Mucosa of stomach (tissue), 1 donor: ENCODE data around the gene SLC27A4.

Experiments used
- H3K27me3 ChIP-seq: one replicate; pipeline ENCODE4 v1.7.0; 2013; ENCODE audit warnings: mild to moderate bottlenecking, low read length; ENCODE audit not compliant: control insufficient read depth, insufficient read depth
- H3K36me3 ChIP-seq: one replicate; pipeline ENCODE4 v1.7.0; 2013; ENCODE audit warnings: low read length; ENCODE audit not compliant: control insufficient read depth, insufficient read depth
- H3K4me1 ChIP-seq: one replicate; pipeline ENCODE4 v1.7.0; 2013; ENCODE audit warnings: mild to moderate bottlenecking, low read length; ENCODE audit not compliant: control insufficient read depth, insufficient read depth
- H3K4me3 ChIP-seq: one replicate; pipeline ENCODE4 v1.7.0; 2013; ENCODE audit warnings: low read length
- H3K9ac ChIP-seq: one replicate; pipeline ENCODE4 v1.7.0; 2013; ENCODE audit warnings: mild to moderate bottlenecking, low read length, moderate library complexity
- H3K9me3 ChIP-seq: one replicate; pipeline ENCODE4 v1.7.0; 2013; ENCODE audit warnings: mild to moderate bottlenecking, low read length, moderate library complexity; ENCODE audit not compliant: control insufficient read depth
- donor health status: Pancreatic carcinoma.

Gene SLC27A4

DNA sequence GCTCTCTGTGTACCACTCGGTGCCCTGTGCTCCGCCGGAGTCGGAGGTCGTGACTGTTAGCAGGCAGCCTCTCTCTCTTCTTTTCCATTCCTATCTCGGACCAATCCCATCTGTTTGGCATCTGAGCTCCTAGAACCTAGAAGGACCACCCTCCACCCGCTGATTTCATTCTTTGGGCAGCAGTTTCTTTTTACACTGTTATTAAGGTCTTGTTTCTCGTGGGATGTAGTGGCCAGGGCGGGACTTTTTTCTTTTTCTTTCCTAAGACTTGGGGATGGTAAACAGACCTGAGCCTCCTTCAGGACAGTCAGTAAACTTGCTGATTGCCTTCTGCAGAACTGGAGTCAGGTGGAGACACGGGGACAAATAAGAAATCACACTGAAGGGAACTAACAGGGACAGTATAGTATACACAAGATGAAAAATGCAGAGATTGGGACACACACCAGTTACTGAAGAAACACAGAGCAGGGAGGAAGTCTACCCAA lies 31.3 kb downstream of the SLC27A4 start:
- Histone ChIP-seq H3K36me3 (no peaks in the 10 kb centered on the region), H3K9ac (peak overlapping the region; percentile 92), H3K27me3 (no peaks in the 10 kb centered on the region), H3K9me3 (no peaks in the 10 kb centered on the region), H3K4me3 (peak overlapping the region; percentile 63), H3K4me1 (peaks cover 18% of the 10 kb centered on the region)

DNA sequence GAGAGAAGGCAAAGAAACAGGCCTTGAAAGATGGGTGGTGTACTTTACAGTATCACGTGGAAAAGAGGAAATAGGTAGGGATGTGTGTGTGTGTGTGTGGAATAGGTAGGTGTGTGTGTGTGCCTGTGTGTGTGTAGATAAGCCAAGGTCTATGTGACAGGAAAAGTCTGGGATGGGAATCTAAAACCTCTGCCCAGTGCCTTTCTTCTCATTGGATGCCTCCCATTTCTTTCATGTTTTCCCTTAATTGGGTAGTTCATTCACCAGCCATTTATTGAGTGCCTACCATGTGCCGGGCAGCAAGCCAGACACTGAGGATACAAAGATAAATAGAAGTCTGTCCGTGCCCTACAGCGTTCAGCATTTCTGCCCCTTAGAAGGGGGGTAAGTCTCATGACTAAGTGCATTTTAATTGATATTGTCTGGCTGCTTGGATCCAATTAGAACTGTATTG lies 31.9 kb downstream of the SLC27A4 start:
- H3K4me1 ChIP-seq = peaks cover 18% of the 10 kb centered on the region
- no peaks in the 10 kb centered on the region for H3K36me3 ChIP-seq
- peak overlapping the region; percentile 92 for H3K9ac ChIP-seq
- H3K27me3 ChIP-seq = no peaks in the 10 kb centered on the region
- peak overlapping the region; percentile 63 for H3K4me3 ChIP-seq
- no peaks in the 10 kb centered on the region for H3K9me3 ChIP-seq

DNA sequence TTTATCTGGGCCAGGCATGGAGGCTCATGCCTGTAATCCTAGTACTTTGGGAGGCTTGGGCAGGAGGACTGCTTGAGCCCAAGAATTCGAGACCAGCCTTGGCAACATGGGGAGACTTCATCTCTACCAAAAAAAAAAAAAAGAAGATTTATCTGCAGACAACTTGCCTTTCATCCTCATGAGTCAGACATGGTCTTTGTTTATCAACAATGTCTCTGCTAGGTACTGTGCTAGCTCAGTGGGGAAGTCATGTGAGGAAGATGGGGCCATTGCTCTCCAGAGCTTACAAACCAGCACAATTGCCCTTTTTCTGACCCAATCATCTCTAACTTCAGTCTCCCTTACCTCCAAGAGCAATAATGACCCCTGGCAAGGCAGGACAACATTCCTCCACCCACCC lies 32.5 kb downstream of the SLC27A4 start:
- Histone ChIP-seq H3K36me3 (no peaks in the 10 kb centered on the region), H3K4me1 (peaks cover 18% of the 10 kb centered on the region), H3K9me3 (no peaks in the 10 kb centered on the region), H3K9ac (no peak overlapping the region), H3K4me3 (no peak overlapping the region), H3K27me3 (no peaks in the 10 kb centered on the region)

DNA sequence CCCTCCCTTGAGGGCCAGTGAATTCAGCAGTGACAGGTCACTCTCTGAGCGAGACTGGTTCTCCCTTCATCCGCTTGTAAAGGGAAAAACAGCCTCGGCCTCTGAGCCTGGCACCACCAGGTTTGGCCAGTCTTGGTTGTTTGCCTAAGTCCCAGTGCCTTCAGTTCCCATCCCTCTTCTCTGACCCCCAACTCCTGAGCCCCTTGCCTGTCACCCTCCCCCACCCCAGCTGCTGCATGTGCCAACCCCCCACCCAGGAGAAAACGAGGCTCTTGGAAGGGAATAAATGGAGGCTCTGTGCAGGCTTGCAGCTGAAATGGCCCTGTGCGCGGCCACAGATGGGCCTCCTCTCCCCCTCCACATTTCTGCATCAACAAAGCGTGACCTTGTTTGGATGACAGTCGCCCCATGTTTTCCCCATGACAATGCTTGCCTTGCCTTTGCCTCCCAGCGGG lies 33.9 kb downstream of the SLC27A4 start:
- no peak overlapping the region for H3K4me3 ChIP-seq
- no peaks in the 10 kb centered on the region for H3K9me3 ChIP-seq
- H3K27me3 ChIP-seq = no peaks in the 10 kb centered on the region
- no peaks in the 10 kb centered on the region for H3K36me3 ChIP-seq
- peaks cover 18% of the 10 kb centered on the region for H3K4me1 ChIP-seq
- H3K9ac ChIP-seq = no peak overlapping the region

DNA sequence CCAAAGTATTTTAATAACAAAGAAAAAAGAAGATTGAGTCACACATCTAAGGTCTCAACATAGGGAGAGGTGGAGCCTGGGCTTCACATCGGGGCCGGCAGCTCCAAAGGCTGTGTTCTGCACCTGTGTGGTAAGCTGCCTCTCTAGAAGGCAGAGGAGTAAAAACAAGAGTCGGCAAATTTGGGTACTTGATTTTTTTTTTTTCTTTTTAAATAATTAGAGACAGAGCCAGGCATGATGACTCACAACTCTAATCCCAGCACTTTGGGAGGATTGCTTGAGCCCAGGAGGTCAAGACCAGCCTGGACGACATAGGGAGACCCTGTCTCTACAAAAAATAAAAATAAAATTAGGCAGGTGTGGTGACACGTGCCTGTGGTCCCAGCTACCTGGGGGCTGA lies 35.5 kb downstream of the SLC27A4 start:
- no peak overlapping the region for H3K4me3 ChIP-seq
- H3K9ac ChIP-seq = no peak overlapping the region
- no peaks in the 10 kb centered on the region for H3K36me3 ChIP-seq
- peaks cover 11% of the 10 kb centered on the region for H3K4me1 ChIP-seq
- H3K9me3 ChIP-seq = no peaks in the 10 kb centered on the region
- no peaks in the 10 kb centered on the region for H3K27me3 ChIP-seq

DNA sequence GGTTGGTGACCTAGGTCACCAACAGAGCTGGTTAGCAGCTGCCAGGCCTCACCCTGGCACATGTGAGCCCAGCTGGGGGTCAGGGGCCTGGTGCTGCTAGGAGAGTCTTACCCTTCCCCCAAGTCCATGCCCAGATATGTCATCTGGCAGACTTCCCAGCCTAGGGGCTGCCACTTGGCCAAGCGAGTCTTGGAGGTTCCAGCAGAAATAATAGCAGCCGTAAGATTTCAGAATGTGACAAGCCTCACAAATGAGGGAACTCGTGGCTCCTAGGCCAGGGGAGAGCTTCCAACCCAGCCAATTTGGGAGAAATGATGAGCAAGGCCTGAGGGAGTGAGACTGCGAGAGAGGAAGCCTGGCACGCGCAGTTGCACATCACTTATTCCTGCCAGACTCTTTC lies 41.9 kb downstream of the SLC27A4 start:
- no peak overlapping the region for H3K9ac ChIP-seq
- no peak overlapping the region for H3K4me3 ChIP-seq
- no peaks in the 10 kb centered on the region for H3K4me1 ChIP-seq
- H3K9me3 ChIP-seq = no peaks in the 10 kb centered on the region
- H3K27me3 ChIP-seq = no peaks in the 10 kb centered on the region
- H3K36me3 ChIP-seq = peaks cover 14% of the 10 kb centered on the region

DNA sequence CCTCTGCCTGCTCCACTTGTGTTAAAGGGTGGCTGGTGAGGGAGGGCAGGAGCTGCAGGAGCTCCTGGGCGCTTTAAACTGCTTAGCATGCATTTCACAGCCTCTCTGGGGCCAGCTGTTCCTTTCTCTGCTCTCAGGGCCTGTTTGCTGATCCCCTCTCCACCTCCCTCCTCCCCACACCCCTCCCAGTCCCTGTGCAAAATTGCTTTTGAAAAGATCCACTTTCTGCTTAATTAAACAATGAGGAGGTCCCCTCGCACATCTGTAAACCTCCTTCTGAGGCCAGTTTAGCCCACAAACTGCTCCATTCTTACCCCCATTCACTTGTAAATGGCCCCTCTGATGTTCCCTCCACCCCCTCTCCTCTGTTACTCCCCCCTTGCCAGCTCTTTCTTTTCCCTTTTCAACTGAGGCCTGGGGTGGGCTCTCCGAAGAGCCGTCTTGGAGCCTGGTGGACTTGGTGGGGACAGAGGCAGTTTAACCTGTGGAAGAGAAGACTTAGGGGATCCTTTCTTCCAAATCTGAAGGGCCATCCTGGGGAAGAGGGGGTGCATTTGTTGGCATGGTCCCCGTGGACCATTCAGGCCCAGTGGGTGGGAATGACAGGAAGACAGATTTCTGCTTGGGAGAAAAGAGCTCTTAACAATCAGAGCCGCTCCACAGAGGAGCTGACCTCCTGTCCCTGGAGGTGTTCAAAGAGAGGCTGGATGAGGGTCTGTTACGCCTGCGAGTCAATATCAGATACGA lies 42.9 kb downstream of the SLC27A4 start:
- no peaks in the 10 kb centered on the region for H3K27me3 ChIP-seq
- H3K4me1 ChIP-seq = no peaks in the 10 kb centered on the region
- H3K9ac ChIP-seq = no peak overlapping the region
- H3K9me3 ChIP-seq = no peaks in the 10 kb centered on the region
- H3K4me3 ChIP-seq = no peak overlapping the region
- peaks cover 20% of the 10 kb centered on the region for H3K36me3 ChIP-seq

DNA sequence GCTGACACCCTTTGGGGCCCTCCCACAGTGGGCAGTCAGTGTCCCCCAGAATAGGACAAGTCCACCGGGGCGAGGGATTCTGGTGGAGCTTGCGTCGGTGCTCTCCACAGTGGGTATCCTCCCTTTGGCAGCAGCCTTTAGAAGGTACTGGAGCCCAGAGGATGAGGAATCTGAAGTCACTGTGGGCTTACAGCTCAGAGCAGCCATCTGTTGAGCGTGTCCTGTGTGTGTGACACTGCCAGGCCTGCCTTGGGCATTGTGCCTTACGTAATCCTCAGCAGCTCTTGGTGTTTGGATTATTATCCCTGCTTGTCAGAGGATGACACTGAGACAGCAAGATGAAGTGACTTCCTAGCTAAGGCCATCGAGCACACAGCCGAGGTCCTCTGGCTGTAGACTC lies 43.5 kb downstream of the SLC27A4 start:
- H3K4me1 ChIP-seq = no peaks in the 10 kb centered on the region
- no peaks in the 10 kb centered on the region for H3K9me3 ChIP-seq
- H3K9ac ChIP-seq = no peak overlapping the region
- H3K4me3 ChIP-seq = no peak overlapping the region
- H3K36me3 ChIP-seq = peaks cover 20% of the 10 kb centered on the region
- no peaks in the 10 kb centered on the region for H3K27me3 ChIP-seq

DNA sequence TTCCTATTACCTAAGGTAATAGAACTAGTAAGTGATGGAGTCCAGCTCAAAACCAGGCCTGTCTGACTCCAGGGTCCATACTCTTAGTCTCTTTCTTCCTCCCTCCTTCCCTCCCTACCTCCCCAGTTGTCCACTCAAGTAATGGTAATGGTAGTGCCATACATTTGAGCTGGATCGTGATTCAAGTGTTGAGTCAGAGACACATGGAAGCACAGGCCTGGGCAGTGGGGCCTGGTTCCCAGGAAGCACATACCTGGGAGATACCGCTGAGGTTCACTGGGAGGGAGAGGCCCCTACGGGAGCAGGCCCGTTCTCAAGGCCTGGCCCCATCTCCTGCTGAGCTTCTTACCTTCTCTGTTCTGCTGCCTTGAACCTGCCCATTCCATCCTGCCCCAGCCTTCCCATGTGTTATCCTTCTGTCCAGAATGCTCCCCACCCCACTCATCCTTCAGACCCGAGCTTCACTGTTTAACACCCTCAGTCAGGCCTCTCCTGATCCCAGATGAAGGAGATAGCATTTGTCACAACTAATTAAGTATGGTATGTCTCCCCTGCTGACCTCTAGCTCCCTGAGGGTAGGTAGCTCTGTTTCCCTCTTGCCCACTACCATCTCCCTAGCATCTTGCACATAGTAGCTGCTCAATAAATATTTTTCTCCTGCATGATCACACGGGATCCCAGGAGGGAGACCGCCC lies 44.6 kb downstream of the SLC27A4 start:
- peaks cover 20% of the 10 kb centered on the region for H3K36me3 ChIP-seq
- H3K4me1 ChIP-seq = no peaks in the 10 kb centered on the region
- H3K9ac ChIP-seq = no peak overlapping the region
- H3K9me3 ChIP-seq = no peaks in the 10 kb centered on the region
- no peaks in the 10 kb centered on the region for H3K27me3 ChIP-seq
- H3K4me3 ChIP-seq = no peak overlapping the region

DNA sequence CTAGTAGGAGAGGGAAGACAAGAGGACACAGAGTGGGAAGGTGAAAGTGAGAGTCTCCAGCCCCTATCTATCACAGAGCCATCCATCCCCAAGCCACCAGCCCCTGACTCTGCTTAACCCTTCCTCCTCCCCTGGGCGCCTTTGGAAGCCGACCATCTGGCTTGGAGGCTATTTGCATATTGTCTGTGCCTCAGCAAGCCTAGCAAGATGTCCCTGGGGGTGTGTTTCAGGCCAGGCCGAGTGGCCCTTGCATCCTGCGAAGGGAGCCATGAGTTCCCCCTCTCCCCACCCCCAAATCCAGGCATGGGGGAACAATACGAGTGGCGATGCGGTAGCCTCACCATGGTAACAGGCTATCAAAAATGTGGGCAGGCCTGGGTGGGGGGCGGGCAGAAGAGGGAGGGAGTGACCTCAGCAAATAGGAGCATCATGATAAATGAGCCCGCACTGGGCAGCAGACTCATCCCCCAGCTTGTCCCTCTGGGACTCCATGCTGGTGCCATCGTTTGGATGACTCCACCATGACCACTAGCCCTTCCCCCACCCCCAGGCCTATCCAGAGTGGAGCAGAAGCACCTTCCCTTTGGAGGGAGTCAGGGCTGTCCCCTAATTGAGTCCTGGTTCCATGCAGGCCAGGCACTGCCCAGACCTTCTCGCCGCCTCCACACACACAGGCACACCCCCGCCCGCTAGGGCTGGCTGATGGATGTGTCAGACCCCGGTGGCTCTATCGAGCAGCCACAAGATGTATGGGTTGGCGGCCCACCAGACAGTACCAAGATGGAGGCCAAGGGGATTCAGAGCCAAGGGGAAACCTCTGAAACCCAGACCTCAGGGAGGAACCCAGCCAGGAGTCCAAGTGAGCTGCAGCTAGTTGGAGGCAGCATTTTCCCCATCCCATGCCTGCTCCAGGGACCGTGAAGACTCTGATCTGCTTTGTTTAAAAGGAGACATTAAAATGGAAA lies 45.5 kb downstream of the SLC27A4 start:
- H3K9me3 ChIP-seq = no peaks in the 10 kb centered on the region

DNA sequence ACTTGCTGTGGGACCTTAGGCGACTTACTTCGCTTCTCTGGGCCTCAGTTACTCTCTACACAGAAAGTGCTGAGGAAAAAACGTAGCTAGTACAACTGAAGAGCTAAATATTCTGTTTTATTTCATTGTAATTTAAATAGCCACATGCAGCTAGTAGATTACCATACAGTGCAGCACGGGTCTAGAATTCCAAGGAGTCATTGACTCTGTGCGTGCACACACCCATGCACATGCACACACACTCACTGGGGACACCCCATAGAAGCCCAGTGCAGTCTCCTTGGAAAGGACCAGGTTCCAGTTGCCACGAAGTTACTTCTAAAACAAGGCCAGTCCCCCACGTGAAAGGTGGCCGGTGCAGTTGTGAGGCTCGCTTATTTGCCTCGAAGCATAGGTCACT lies 47.8 kb downstream of the SLC27A4 start:
- no peaks in the 10 kb centered on the region for H3K27me3 ChIP-seq
- no peak overlapping the region for H3K4me3 ChIP-seq
- H3K9ac ChIP-seq = no peak overlapping the region
- H3K9me3 ChIP-seq = no peaks in the 10 kb centered on the region
- no peaks in the 10 kb centered on the region for H3K4me1 ChIP-seq
- H3K36me3 ChIP-seq = peaks cover 15% of the 10 kb centered on the region

More for the DNA sequence above, 45.5 kb downstream of the SLC27A4 start:
- H3K36me3 ChIP-seq = peaks cover 20% of the 10 kb centered on the region
- H3K27me3 ChIP-seq = no peaks in the 10 kb centered on the region
- no peak overlapping the region for H3K9ac ChIP-seq
- H3K4me3 ChIP-seq = no peak overlapping the region
- H3K4me1 ChIP-seq = no peaks in the 10 kb centered on the region
